ENCODE results near the gene ALKBH3. TPM values are rescaled to one million over a fixed set of nuclear protein-coding genes. Genes with fewer than 3 reads are reported as not detected.

Gene ALKBH3
- 11.0 to 13.3 TPM (median 12.3 TPM) in 3 replicates for total RNA-seq (2021)
- Bru-seq, nascent RNA: percentile 59 among the genes with signal in this experiment
- long read RNA-seq, experiment 1, transcript ALKBH3-201 (10 exons, 1,474 nt): major isoform, 10 of 22 reads
- long read RNA-seq, experiment 1, partial matches to known transcripts: 2 of 22 reads
- long read RNA-seq, experiment 1, other reads (novel, unspliced or antisense): 10 of 22 reads
- long read RNA-seq, experiment 2, partial matches to known transcripts: 0 of 9 reads
- long read RNA-seq, experiment 2, other reads (novel, unspliced or antisense): 6 of 9 reads
- long read RNA-seq, experiment 3, transcript ALKBH3-201 (10 exons, 1,474 nt): major isoform, 13 of 30 reads
- long read RNA-seq, experiment 3, partial matches to known transcripts: 1 of 30 reads
- long read RNA-seq, experiment 3, other reads (novel, unspliced or antisense): 16 of 30 reads

GRCh38 chr11:43880640-43881159 lies at the start of gene ALKBH3:
Gene ALKBH3, plus strand, starts transcription at chr11:43880831. Its CDS starts 1,822 bp downstream, at chr11:43882653.
- H3K4me3 Mint-ChIP-seq: peak within 1 kb of the TSS; percentile 79
- H3K27ac Mint-ChIP-seq: no peak within 1 kb of the TSS; the same call in 1 of the 2 replicates
- ChIA-PET POLR2A (no interaction called here), CTCF (interaction anchor here (1.2 to 1.4 kb wide), 2 partner anchors 9 to 29 kb away, joined by 3 to 11 read pairs; no protein-coding TSS in a partner anchor)
- no peaks in the 10 kb centered on the region for H3K36me3 Mint-ChIP-seq
- ATAC-seq (peak; percentile 98), DNase-seq (ENCODE audit: low spot score) (peak; percentile 87)
- H3K4me1 Mint-ChIP-seq: peaks cover 9% of the 10 kb centered on the region
- H3K9me3 Mint-ChIP-seq: peaks cover 3% of the 10 kb centered on the region
- H3K27me3 Mint-ChIP-seq (ENCODE audit: low read depth): peaks cover 63% of the 10 kb centered on the region
- no peak for TF ChIP-seq ZBTB21 (CRISPR knock-in tag; IDR thresholded peaks at IDR 0.05; ENCODE audit: borderline replicate concordance)
- TF ChIP-seq TEAD1 (CRISPR knock-in tag; IDR thresholded peaks at IDR 0.05): peak; percentile 88
- TF ChIP-seq SP1 (CRISPR knock-in tag; conservative IDR thresholded peaks at IDR 0.05): peak; percentile 70
- peak; percentile 69; the same call in 1 of the 2 replicates for TF ChIP-seq ERG (CRISPR knock-in tag; IDR thresholded peaks at IDR 0.05)
- peak; percentile 66 for TF ChIP-seq GTF2I (CRISPR knock-in tag; conservative IDR thresholded peaks at IDR 0.05)
- TF ChIP-seq ZNF671 (CRISPR knock-in tag; IDR thresholded peaks at IDR 0.05): no peak; the same call in 1 of the 2 replicates
- TF ChIP-seq MXD4 (CRISPR knock-in tag; IDR thresholded peaks at IDR 0.05; ENCODE audit: borderline replicate concordance): peak; percentile 69; the same call in 1 of the 2 replicates
- TF ChIP-seq ZNF423 (CRISPR knock-in tag; IDR thresholded peaks at IDR 0.05): peak; percentile 57; the same call in 1 of the 2 replicates
- peak; percentile 82; the same call in 1 of the 2 replicates for TF ChIP-seq ZNF396 (CRISPR knock-in tag; IDR thresholded peaks at IDR 0.05; ENCODE audit: borderline replicate concordance)
- TF ChIP-seq NFYB (CRISPR knock-in tag; conservative IDR thresholded peaks at IDR 0.05; ENCODE audit: low read depth): peak; percentile 92
- no peak for TF ChIP-seq ATF6 (CRISPR knock-in tag; IDR thresholded peaks at IDR 0.05)
- no peak for TF ChIP-seq ZNF425 (CRISPR knock-in tag; conservative IDR thresholded peaks at IDR 0.05)
- 0 out of 2 replicates have a peak, but pooled peaks have one; percentile 26 for TF ChIP-seq MYBL2 (CRISPR knock-in tag; IDR thresholded peaks at IDR 0.05)
- peak; percentile 90 for TF ChIP-seq GABPB1 (CRISPR knock-in tag; IDR thresholded peaks at IDR 0.05)
- TF ChIP-seq ZBTB43 (CRISPR knock-in tag; IDR thresholded peaks at IDR 0.05): 0 out of 2 replicates have a peak, but pooled peaks have one; percentile 53
- TF ChIP-seq NR3C1 (CRISPR knock-in tag; conservative IDR thresholded peaks at IDR 0.05; ENCODE audit: low read depth): no peak
- TF ChIP-seq ZNF512 (CRISPR knock-in tag; IDR thresholded peaks at IDR 0.05; ENCODE audit: borderline replicate concordance): no peak
- TF ChIP-seq E2F5 (CRISPR knock-in tag; IDR thresholded peaks at IDR 0.05): no peak
- TF ChIP-seq E2F1 (CRISPR knock-in tag; IDR thresholded peaks at IDR 0.05): 0 out of 2 replicates have a peak, but pooled peaks have one; percentile 20
- no peak for TF ChIP-seq ATF3 (CRISPR knock-in tag; conservative IDR thresholded peaks at IDR 0.05)
- TF ChIP-seq MAX (CRISPR knock-in tag; IDR thresholded peaks at IDR 0.05): peak; percentile 71
- TF ChIP-seq USF2 (CRISPR knock-in tag; IDR thresholded peaks at IDR 0.05): no peak
- TF ChIP-seq JAZF1 (CRISPR knock-in tag; IDR thresholded peaks at IDR 0.05): no peak
- TF ChIP-seq ZNF416 (CRISPR knock-in tag; IDR thresholded peaks at IDR 0.05): peak; percentile 86

Measured in WTC11 (cell line).